Stimulated activated CD4-positive, alpha-beta T cell treated with anti-CD3 and anti-CD28 coated beads, Interleukin-4, amount 100 ng/mL, for 1 hour (primary cell): ENCODE data around the gene MDH1.
"Not testable (repeated sequence)": the region's sequence is repeated elsewhere in the genome, so short reads cannot be mapped to it uniquely, and the experiment has no call there.

ENCODE experiments used
- DNase-seq: peaks from one replicate; pipeline ENCODE4 v3.0.0-alpha.2; 2020

Gene MDH1

GRCh38 chr2:63588385-63589147 is at the start of gene MDH1, which contains the start of gene WDPCP:
Gene MDH1 (plus strand): TSS chr2:63588963. CDS start chr2:63589044, 81 bp downstream.
Gene WDPCP (minus strand): TSS chr2:63588477. CDS start chr2:63588271, 206 bp downstream.
- peak; percentile 92 for DNase-seq

- no peak for DNase-seq
Measured at GRCh38 chr2:63539416-63540162, 49.2 kb upstream of the MDH1 start.

DNA sequence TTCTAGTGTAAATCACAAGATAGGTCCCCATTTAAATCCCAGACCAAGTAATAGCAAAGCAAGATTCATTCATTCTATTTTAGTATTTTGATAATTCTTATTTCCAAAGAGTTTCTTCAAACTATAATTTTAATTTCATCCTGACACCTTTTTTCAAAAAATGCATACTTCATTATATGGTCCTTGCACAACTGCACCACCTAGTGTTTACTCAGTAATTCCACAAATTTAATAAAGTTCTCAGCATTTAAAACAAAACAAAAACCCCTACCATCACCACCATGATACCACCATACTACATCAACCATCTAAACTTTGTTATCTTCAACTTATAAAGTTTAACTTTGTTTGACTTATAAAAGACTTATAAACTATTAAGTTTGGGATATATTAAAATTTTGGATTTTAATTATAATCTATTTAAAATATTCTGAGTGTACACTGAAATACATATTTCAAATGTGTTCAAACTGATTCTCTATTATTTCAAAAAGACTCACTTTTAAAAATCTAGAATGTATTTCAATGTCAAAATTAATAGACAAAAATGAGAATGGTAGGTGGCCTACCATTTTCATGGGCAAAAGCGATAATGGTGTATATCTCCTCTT is 44.6 kb upstream of the MDH1 start:
- no peak for DNase-seq

GRCh38 chr2:63545023-63545422 is 43.7 kb upstream of the MDH1 start:
- DNase-seq: no peak

GRCh38 chr2:63553049-63553448 is 35.7 kb upstream of the MDH1 start:
- no peak for DNase-seq

DNA sequence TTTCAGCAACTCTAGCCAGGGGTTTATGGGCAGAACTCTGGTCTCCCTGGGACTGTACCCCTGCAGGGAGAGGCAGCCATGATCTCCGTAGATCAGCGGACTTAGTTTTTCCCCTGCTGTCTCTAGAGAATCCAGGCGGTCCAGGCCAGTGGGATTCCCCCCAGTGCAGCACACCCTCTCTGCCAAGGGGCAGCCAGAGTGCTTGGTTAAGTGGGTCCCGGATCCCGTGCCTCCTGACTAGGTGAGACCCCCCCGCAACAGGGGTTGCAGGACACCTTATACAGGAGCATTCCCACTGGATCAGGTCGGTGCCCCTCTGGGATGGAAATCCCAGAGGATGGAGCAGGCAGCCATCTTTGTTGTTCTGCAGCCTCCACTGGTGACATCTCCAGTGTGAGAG is 33.5 kb upstream of the MDH1 start:
- DNase-seq: no peak

GRCh38 chr2:63555931-63556330 is 32.8 kb upstream of the MDH1 start:
- DNase-seq: no peak

GRCh38 chr2:63557819-63558218 is 30.9 kb upstream of the MDH1 start:
- DNase-seq: not testable (repeated sequence)

GRCh38 chr2:63558922-63559321 is 29.8 kb upstream of the MDH1 start:
- not testable (repeated sequence) for DNase-seq

- DNase-seq: no peak
Measured at GRCh38 chr2:63562751-63563150, 26.0 kb upstream of the MDH1 start.

DNA sequence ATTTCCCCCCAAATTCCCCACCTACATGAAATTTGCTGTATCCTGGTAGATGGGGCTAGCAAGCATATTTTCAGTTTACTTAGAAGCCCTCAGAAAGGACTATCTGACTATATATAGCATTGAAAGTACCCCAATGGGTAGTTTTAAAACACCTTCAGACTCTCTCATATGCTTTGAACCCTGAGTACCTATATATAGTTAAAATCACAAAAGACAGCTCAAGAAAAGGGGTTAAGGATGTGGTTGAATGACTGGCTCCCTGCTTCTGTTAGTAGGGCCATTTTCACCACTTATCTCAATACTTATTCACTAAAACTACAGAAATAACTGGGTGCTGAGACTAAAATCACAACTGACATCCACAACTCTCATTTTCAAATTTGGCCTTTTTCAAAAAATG is 19.0 kb upstream of the MDH1 start:
- no peak for DNase-seq

DNA sequence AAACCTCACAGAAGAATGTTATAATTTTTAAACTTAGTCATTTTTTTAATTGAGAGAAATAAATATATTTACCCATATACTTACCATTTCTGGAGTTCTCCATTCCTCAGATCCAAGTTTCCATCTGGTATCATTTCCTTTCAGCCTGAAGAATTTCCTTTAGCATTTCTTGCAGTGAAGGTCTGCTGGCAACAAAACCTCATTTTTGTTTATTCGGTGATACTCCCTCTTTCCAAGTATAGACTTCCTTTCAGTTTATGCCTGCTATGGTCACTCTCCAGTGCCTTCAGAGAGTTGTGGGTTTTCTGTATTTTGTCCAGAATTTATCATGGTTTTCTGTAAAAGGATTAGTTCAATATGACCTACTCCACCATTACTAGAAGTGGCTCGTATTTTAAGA is 17.5 kb upstream of the MDH1 start:
- no peak for DNase-seq

GRCh38 chr2:63572001-63572400 is 16.8 kb upstream of the MDH1 start:
- DNase-seq: no peak

- DNase-seq: not testable (repeated sequence)
Measured at GRCh38 chr2:63573026-63573425, 15.7 kb upstream of the MDH1 start.

- DNase-seq: not testable (repeated sequence)
Measured at GRCh38 chr2:63573726-63574345, 14.9 kb upstream of the MDH1 start.

DNA sequence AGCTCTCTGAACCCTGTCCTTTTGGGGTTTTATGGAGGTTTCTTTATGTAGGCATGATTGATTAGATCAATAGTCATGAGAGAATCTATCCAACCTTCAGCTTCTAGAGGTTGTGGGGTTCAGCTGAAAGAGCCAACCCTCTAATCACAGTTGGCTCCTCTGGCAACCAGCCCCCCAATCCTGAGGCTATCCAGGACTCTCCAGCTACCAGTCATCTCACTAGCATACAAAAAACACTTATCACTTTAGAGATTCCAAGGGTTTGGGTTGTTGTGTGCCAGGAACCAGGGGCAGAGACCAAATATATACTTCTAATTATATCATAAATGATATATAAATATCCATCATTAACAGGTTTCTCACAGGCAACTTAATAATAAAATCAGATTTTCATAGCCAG is 12.2 kb upstream of the MDH1 start:
- DNase-seq: no peak

- no peak for DNase-seq
Measured at GRCh38 chr2:63578767-63579166, 10.0 kb upstream of the MDH1 start.

GRCh38 chr2:63580651-63581297 is 8.0 kb upstream of the MDH1 start:
- DNase-seq: no peak

DNA sequence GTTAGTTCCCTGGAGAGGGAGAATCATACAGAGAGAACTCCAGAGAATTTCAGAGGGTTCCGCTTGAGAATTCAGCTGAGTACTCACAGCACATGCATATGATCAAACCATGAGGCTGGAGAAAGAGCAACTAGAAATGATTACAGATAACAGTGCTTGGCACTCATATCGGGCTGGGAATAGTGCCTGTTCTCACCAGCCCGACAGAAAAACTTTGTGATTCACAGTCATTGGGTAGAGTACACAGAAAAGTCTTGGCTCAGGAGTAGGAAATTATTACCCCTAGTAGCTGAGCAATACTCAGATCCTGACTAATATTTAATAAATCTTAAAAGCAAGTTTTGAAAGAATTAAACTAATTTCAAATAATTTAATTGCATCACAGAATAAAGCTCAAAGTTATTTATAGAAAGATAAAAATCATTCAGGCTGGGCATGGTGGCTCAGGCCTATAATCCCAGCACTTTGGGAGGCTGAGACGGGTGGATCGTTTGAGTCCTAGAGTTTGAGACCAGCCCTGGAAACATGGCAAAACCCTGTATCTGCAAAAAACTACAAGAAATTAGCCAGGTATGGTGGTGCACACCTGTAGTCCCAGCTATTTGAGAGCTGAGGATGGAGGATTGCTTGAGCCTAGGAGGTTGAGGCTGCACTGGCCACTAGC is 7.3 kb upstream of the MDH1 start:
- no peak for DNase-seq

DNA sequence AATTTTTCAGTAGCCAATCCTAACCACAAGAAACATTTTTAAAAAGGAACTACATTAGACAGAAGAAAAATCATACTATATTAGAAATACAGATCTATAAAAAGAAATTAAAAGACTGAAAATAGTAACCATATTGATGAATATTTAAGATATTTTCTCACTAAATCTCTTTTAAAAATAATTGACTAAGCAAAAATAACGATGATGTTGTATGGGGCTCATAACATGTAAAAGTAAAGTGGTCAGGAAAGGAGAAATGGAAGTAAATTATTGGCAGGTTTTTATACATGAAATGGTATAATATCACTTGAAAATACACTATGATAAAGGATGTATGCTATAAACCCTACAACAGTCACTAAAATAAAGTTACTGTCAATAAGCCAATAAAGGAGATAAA is 5.9 kb upstream of the MDH1 start:
- no peak for DNase-seq

- no peak for DNase-seq
Measured at GRCh38 chr2:63587814-63588384, 864 bp upstream of the MDH1 start.
